Measurements from ENCODE around the gene MCRIP2. TPM values are rescaled to one million over a fixed set of nuclear protein-coding genes. Genes with fewer than 3 reads are reported as not detected.
"Not testable (repeated sequence)": the region's sequence is repeated elsewhere in the genome, so short reads cannot be mapped to it uniquely, and the experiment has no call there.

Gene MCRIP2
- total RNA-seq, 1 experiment from 2014 or later = 3.3 TPM

DNA sequence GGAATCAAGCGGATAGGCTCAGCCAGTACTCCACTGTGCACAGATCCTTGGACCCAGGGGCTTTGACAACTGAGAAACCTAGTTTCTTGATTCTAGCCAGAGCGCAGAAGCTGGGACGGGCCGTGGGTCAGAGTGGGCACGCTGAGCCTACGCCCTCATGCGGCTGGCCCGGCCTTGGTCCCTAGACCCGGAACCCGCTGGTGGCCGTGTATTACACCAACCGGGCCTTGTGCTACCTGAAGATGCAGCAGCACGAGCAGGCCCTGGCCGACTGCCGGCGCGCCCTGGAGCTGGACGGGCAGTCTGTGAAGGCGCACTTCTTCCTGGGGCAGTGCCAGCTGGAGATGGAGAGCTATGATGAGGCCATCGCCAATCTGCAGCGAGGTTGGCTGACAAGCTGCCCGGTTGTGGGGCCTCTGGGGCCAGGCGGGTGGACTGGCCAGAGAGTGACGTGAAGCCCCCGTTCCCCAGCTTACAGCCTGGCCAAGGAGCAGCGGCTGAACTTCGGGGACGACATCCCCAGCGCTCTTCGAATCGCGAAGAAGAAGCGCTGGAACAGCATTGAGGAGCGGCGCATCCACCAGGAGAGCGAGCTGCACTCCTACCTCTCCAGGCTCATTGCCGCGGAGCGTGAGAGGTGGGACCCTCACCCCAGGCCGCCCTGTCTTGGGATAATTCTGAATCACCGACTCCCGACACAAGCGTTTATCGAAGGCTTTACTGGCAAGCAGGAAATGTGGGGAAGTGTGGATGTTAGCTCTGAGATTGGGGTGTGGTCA is 39.5 kb downstream of the MCRIP2 start:
- Histone ChIP-seq H3K27me3 (no peaks in the 10 kb centered on the region), H3K27ac (no peak overlapping the region), H3K9me3 (replicated peaks) (no peaks in the 10 kb centered on the region), H3K4me3 (peak overlapping the region; percentile 69), H3K4me1 (peaks cover 20% of the 10 kb centered on the region), H3K36me3 (peaks cover 20% of the 10 kb centered on the region)
- no peak for DNase-seq

DNA sequence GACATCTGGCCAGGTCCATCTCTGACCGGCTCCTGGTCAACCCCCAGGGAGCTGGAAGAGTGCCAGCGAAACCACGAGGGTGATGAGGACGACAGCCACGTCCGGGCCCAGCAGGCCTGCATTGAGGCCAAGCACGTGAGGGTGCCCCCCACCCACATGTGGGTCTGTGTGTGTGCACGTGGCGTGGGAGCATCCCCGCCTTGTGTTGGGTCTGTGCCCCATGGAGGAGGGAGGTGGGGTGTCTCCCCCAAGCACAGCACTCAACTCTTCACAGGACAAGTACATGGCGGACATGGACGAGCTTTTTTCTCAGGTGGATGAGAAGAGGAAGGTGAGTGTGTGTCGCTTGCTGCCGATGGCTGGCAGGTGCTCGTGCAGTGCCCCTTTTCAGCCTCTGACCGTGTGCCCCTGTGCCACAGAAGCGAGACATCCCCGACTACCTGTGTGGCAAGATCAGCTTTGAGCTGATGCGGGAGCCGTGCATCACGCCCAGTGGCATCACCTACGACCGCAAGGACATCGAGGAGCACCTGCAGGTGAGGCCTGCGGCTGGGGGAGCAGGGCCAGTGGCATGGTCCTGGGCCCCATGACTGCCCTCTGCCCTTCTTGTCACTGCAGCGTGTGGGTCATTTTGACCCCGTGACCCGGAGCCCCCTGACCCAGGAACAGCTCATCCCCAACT is 40.3 kb downstream of the MCRIP2 start:
- Histone ChIP-seq H3K4me1 (peaks cover 20% of the 10 kb centered on the region), H3K9me3 (replicated peaks) (no peaks in the 10 kb centered on the region), H3K27me3 (no peaks in the 10 kb centered on the region), H3K27ac (no peak overlapping the region), H3K4me3 (peak overlapping the region; percentile 69; the same call in 1 of the 2 replicates), H3K36me3 (peaks cover 20% of the 10 kb centered on the region)
- DNase-seq = peak; percentile 52

DNA sequence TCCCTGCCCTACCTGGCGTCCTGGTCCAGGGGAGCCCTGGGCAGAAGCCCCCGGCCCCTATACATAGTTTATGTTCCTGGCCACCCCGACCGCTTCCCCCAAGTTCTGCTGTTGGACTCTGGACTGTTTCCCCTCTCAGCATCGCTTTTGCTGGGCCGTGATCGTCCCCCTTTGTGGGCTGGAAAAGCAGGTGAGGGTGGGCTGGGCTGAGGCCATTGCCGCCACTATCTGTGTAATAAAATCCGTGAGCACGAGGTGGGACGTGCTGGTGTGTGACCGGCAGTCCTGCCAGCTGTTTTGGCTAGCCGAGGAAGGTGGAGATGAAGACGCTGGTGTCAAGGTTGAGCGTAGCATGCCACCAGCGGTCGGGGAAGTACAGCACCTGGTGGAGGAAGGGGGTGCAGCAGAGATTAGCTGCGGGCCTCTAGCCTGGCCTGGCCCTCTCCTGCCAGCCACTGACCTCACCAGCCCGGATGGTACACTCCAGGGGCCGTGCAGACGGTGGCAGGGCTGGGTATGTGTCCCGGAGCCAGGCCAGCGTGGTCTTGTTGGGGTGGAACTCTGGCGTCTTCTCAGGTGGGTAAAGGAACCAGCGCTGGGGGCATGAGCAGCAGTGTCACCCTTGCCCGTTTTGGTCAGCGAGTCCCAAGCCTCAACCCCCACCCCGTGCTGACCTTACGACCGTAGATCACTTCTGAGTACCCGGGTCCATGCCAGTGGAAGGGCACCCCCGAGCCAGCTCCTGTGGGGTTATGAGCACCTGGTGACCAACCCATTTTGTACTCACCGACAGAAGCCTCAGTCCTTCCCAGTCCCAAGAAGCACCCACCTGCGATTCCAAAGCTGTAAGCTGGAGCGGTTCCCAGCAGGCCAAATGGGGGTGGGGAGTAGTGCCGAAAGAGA is 41.1 kb downstream of the MCRIP2 start:
- H3K27me3 ChIP-seq = no peaks in the 10 kb centered on the region
- peaks cover 20% of the 10 kb centered on the region for H3K36me3 ChIP-seq
- no peak overlapping the region; the same call in 1 of the 2 replicates for H3K4me3 ChIP-seq
- H3K27ac ChIP-seq = no peak overlapping the region
- no peak for DNase-seq
- peaks cover 20% of the 10 kb centered on the region for H3K4me1 ChIP-seq
- no peaks in the 10 kb centered on the region for H3K9me3 ChIP-seq (replicated peaks)

DNA sequence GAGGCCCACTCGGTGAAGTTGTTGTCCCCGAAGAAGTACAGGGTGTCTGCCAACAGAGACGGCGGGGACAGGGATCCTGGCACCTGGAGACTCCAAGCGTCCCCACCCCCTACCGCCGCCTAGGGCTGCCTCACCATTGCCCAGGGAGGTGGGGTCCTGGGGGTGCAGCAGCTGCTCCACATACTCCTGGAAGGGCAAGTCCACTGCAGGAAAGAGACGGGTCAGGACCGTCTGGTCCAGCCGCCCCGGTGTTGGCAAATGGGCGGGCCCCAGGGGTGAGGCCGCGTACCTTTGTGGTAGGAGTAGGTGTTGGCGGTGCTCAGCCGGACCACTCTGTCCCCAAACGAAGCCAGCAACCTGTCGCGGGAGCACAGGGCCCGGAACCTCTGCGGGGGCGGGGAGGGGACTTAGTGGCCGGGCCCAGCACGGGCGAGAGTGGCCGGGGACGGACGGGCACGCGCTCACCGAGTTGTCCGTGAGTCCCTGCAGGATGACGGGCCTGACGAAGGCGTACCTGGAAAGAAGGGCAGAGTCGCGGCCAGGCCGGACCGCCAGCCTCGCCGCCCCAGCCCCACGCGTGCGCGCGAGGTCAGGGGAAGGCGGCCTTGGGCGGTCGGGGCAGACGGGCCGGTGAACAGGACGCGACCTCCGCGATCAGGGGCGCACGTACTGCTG is 41.9 kb downstream of the MCRIP2 start:
- peak overlapping the region; percentile 56 for H3K4me3 ChIP-seq
- no peaks in the 10 kb centered on the region for H3K27me3 ChIP-seq
- DNase-seq = no peak
- no peaks in the 10 kb centered on the region for H3K9me3 ChIP-seq (replicated peaks)
- H3K27ac ChIP-seq = no peak overlapping the region
- peaks cover 20% of the 10 kb centered on the region for H3K36me3 ChIP-seq
- H3K4me1 ChIP-seq = peaks cover 17% of the 10 kb centered on the region

DNA sequence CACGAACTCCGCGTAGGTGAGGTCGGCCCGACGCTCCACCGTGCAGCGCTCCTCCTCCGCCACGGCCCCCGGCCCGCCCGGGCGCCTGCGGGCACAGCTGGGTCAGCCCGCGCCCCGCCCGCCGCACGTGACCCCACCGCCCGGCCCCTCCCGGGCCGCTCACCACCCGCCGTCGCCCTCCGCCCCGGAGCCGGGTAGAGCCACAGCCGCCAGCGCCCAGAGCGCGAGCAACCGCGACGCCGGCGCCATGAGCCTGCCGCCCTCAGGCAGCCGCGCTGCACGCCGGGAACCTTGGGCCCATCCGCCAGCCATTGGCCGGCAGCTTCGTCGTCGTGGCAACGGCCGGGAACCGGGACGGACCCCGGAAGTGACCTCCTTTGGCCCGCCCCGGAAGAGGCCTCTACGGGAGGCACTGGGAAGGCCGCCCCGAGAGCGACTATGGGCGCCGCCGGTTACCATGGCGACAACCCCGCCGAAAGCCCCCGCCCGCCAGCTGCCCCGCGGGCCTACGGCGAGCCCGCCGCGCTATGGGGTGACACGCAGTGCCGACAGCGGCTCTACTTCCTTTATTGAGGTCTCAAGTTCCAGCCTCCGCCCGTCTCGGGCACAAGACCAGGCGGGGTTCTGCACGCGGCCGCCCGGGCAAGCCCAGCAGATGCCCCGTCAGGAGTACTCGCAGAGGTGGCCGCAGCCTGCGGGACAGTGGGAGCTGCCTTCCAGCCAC is 42.6 kb downstream of the MCRIP2 start, which contains the start of gene JMJD8:
Gene JMJD8, minus strand, starts transcription at position 264 of the 724 bp plus-strand sequence. Its CDS starts 15 bp downstream, at position 249.
- Histone ChIP-seq H3K9me3 (replicated peaks) (no peaks in the 10 kb centered on the region), H3K27ac (no peak within 1 kb of the TSS), H3K27me3 (no peaks in the 10 kb centered on the region), H3K4me1 (peaks cover 10% of the 10 kb centered on the region), H3K4me3 (peak within 1 kb of the TSS; percentile 56), H3K36me3 (peaks cover 20% of the 10 kb centered on the region)
- DNase-seq = peak; percentile 96 to 97

DNA sequence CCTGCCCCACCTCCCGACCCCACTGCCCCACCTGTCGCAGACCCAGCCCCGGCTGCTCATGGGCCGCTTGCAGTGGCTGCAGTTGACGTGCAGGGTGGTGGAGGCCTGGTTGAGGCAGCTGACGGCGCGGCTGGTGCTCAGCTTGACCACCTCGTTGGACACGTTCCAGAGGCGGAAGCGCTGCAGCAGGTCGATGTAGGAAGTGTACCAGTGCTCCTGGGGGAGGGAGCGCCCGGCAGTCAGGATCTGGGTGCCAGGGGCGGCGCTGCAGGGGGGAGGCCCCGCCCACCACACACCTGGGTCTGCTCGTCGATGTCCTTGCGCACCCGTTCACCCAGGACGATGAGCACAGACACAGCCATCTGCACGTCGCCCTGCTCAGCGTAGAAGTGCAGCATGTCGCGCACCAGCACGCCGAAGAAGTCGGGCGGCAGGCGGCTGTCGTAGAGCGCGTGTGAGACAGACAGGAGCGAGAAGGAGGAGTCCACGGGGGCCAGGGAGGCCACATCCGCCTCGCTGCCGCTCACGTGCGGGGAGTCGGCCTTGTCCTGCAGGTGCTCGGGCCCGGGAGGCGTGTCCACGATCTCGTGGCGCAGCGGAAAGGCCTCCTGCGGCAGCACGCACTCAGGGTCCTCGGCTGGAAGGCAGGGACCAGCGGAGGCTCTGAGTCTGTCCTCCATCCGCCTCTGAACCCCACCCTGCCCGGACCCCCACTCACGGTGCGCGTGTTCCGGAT is 43.5 kb downstream of the MCRIP2 start:
- H3K36me3 ChIP-seq = peaks cover 20% of the 10 kb centered on the region
- H3K27ac ChIP-seq = no peak overlapping the region
- DNase-seq = no peak
- no peaks in the 10 kb centered on the region for H3K27me3 ChIP-seq
- no peak overlapping the region for H3K4me3 ChIP-seq
- H3K9me3 ChIP-seq (replicated peaks) = no peaks in the 10 kb centered on the region
- H3K4me1 ChIP-seq = peaks cover 10% of the 10 kb centered on the region

DNA sequence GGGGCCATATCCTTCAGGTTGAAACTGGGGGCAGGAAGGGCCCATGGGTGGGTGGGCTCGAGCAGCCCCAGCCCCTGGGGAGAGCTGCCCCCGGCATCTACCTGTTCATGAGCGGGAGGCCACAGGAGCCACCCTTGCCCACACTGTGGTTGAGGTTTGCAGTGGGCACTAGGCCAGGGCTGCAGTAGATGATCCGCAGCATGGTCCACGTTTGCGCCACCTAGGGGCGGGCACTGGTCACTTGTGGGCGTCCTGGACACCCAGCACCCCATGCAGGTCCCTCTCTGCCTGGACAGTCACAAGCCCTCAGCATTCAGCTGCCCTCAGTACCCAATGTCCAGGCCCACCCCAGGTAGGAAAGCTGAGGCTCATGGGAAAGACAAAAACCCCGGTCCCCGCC is 44.3 kb downstream of the MCRIP2 start:
- Histone ChIP-seq H3K36me3 (peaks cover 20% of the 10 kb centered on the region), H3K9me3 (replicated peaks) (no peaks in the 10 kb centered on the region), H3K4me3 (no peak overlapping the region), H3K4me1 (peaks cover 10% of the 10 kb centered on the region), H3K27ac (no peak overlapping the region), H3K27me3 (no peaks in the 10 kb centered on the region)
- peak in 1 of 2 experiments; percentile 49 for DNase-seq

DNA sequence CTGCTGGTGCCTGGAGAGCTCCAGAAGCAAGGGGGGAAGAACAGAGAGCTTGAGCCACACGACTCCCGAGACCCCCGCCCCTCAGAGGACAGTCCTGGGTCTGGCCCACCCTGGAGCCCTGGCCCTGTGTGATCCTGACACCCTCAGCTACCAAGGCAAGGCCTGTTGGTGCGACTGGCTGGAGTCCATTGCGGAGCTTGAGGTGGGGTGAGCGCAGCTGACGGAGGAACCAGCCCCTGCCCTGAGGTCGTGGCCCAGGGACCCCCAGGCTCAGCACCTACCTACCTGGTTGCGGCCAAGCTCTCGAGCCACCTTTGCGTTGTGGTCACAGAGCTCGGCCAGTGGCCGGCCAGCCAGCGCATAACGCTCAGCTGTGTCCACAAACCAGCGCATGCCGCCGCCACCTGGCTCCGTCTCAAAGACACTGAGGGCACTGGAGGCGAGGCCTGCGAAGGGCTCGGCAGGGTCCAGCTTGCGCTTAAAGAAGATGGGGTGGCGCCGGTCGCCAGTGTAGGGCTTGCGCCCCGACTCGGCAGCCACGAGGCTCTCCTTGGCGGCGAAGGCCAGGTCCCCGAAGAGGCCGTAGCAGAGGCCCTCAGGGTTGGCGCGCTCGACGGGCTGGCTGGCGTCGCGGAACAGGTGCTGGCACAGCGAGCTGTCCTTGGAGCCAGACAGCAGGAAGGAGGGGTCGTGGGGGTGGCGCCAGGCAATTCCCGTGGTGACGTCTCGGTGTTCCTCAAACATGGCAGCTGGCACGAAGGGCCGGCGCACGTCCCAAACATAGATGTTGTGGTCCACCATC is 45.0 kb downstream of the MCRIP2 start:
- Histone ChIP-seq H3K4me3 (no peak overlapping the region), H3K27ac (no peak overlapping the region), H3K9me3 (replicated peaks) (no peaks in the 10 kb centered on the region), H3K36me3 (peaks cover 18% of the 10 kb centered on the region), H3K27me3 (no peaks in the 10 kb centered on the region), H3K4me1 (peaks cover 5% of the 10 kb centered on the region)
- DNase-seq = no peak

DNA sequence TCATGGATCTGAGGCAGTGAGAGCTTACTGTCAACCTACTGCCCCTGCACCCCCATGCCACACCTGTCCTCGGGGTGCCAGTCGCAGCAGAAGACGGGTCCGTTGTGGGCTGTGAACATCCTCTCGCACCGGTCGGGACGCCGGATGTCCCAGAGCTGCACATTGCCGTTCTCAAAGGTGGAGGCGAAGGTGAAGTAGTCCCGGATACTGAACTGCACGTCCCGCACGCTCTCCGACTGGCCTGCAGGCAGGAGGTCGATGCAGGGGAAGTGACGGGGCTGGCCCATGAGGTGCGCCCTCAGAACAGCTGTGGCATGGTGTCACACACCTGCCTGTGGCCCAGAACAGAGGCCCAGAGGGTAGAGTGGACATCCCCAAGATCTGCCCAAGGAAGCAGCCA is 45.9 kb downstream of the MCRIP2 start:
- Histone ChIP-seq H3K9me3 (replicated peaks) (no peaks in the 10 kb centered on the region), H3K4me3 (no peak overlapping the region), H3K27ac (no peak overlapping the region), H3K27me3 (no peaks in the 10 kb centered on the region), H3K36me3 (peaks cover 10% of the 10 kb centered on the region), H3K4me1 (no peaks in the 10 kb centered on the region; the same call in 1 of the 2 replicates)
- DNase-seq = no peak

DNA sequence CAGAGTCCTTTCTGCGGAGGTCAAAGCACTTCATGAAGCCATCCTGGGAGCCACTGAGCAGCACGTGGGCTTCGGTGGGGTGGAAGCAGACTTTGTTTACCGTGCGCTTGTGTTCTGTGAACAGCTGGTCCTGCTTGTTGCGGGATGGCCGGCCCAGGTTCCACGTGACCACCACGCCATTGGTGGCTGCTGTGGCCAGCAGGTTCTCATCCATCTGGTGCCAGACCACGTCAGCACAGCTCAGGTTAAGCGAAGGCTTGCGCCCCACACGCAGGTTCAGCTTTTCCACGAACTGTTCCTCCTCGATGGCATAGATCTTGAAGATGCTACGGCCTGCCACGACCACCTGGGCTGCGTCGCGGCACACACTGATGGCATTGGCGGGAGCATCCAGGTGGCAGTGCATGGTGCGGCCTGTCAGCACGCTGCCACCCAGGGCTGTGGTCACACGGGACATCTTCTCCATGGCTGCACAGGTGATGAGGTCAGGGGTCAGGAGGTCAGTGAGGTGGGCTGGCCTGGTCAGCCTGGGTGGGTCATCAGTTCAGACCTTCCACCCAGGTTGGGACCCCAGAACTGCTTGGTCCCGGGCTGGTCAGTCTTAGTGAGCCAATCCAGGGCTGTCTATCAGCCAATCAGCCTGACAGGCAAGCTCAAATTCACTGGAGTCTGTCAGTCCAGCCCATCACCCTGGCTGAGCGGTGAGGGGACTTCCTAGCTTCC is 47.7 kb downstream of the MCRIP2 start:
- peak overlapping the region; percentile 57; the same call in 1 of the 2 replicates for H3K27ac ChIP-seq
- H3K4me3 ChIP-seq = peak overlapping the region; percentile 72
- H3K4me1 ChIP-seq = no peaks in the 10 kb centered on the region
- no peaks in the 10 kb centered on the region for H3K9me3 ChIP-seq (replicated peaks)
- peaks cover 3% of the 10 kb centered on the region; the same call in 1 of the 2 replicates for H3K36me3 ChIP-seq
- no peak for DNase-seq
- no peaks in the 10 kb centered on the region for H3K27me3 ChIP-seq

DNA sequence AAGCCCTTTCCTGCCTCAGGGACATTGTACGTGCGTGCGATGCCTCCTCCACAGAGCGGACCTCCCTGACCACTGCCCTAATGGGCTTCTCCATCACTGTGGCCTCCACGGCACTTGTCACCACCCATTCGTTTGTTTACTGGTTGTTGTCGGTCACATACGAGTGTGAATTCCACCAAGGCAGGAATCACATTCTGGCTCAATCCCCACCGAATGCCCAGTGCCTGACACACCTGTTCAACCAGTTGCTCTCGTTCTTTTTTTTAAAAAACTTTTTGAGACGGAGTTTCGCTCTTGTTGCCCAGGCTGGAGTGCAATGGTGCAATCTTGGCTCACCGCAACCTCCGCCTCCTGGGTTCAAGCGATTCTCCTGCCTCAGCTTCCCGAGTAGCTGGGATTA is 49.6 kb downstream of the MCRIP2 start:
- not testable (repeated sequence) for H3K4me3 ChIP-seq; H3K27me3 ChIP-seq; DNase-seq; H3K9me3 ChIP-seq (replicated peaks); H3K4me1 ChIP-seq; H3K36me3 ChIP-seq; H3K27ac ChIP-seq
